NCI-H748 treated with DMSO at 0.1 percent for 48 hours (cell line): ENCODE data around the gene PRG3.
"Not testable (repeated sequence)": the region's sequence is repeated elsewhere in the genome, so short reads cannot be mapped to it uniquely, and the experiment has no call there.

Source experiments
- DNase-seq: peaks from one replicate; lab custom pipeline; 2025; lab: John Stamatoyannopoulos, UW

Gene PRG3

DNA sequence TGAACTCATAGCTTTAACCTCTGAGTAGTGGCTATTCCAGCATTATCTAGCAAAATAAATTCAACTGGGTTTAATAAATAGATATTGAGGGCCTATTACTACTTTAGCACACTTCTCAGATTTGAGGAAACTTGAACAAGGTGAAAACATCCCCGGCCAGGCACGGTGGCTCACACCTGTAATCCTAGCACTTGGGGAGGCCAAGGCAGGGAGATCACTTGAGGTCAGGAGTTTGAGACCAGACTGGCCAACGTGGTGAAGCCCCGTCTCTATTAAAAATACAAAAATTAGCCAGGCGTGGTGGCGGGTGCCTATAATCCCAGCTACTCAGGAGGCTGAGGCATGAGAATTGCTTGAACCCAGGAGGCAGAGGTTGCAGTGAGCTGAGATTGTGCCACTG, 44.1 kb downstream of the PRG3 start:
- not testable (repeated sequence) for DNase-seq

DNA sequence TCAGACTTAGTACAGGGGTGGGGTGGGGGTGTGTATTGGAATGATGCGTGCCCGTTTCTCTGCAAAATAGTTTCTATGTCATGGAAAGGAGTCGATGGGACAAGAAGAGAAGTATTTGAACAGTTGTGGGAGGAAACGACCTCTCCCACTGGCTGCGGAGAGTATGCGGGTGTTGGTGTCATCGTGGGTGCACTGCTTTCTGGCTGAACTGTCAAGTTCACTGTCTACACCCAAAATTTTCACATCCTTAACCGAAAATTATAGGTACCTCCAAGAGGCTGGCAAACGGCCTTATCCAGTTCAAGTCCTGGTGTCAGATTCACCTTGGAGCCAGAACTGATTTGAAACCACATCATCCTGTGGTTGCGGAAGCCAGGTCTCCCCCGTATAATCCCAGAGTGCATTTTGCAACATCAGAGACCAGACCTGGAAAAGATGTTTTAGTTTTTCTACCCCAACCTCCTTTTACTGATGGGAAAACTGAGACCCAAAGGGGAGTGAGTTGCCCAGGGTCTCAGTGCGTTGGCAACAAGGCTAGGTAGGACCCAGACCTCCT, 44.8 kb downstream of the PRG3 start:
- no peak for DNase-seq

DNA sequence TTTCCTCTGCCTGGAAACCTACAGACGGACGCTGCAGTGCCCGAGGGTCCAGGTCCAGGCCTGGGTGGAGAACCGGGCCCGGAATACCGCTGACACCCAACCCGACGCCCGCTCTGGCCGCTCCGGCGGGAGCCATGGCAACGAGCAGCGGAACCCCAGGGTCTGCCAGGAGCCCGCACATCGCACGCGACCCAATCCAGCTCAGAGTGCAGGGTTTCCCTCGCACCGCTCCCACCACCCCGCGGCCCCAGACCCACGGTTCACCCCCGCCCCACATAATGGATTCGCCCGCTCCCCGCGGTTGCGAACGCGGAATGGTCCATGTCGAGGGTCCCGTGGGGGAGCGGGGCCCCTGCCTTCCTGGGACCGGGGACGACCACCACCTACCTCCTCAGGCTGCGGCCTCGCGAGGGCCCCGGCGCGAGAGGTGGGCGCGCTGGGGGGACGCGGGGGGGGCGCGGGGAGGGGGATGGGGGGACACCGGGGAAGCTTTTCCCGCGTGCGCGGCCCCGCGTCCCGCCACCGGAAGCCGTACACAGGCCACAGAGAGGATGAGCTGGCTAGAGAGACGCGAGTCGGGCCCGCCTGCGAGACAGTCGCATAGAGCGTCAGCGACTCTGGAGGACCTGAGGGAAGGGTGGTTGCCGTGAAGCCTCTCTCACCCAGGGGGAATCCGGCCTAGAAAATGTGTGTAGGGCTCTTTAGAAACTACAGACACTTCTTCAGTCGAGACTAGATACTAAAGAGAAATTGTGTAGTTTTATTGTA, 45.4 kb downstream of the PRG3 start, which contains the start of gene SSRP1:
Gene SSRP1 (minus strand): TSS at position 550 of the 768 bp plus-strand sequence. CDS start 771 bp downstream, outside the sequence.
- DNase-seq, result peak; percentile 73

DNA sequence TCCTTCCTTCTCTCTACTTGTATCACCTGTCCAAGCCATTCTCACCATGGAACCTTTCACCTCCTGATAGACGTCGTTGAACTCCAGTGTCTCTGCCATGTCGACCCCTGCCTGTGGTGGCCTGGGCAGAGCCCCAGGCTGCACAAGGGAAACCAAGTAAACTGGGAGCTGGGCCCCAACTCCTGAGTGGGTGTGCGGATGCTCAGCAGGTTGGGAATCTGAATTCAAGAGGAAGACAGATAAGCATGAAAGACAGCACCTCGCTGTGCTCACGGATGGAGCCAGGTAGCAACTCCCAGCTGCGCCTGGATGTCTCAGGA, 46.0 kb downstream of the PRG3 start:
- DNase-seq, result no peak

DNA sequence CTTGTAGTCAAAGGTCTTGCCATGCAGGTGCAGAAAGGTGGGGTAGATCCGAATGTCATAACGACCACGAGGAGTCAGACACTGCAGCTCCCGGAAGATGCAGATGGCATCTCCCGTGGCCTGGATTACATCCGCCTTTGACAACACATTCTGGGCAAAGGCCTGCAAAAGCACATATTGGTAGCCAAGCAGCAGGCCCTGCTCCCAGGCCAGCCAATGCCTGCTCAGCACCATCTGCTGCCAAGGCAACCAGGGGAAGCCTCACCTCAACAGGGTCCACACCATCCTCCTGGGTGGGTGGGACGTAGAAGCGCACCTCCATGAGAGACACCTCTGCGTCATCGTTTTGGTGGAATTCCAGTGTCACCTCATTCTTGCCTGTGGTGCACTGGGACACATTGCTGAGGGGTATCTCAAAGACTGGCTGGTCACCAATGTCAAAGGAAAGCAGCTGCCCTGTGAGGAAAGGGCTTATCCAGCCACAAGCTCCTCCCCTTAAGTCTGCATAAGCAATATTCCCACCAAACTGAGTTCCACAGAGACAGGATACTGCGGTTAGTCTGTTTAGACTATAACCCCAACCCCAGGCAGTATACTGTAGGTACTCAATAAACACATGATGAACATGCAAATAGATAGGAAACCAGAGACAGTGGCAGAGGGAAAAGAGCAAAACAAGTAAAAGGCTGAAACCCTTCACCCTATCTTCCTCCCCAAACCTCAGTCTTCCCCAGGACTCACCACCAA, 48.1 kb downstream of the PRG3 start:
- no peak for DNase-seq

DNA sequence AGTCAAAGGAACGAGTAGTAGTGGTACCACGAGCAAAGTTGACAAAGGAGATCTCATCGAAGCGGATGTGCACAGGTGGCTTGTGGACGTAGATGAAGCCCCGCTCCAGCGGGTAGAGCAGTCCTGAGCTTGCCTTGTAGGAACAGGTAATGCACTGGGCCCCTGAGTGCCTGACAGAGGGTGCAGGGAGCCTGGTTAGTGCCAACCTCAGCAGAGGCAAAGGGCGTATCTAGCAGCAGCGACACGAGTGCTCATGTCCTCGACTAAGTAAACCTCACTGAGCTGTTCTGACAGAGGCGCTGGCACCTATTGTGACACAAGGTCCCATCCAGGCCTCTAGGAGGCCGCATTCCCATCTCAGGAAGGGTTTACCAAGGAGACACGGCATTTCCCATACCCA, 49.2 kb downstream of the PRG3 start:
- no peak for DNase-seq

DNA sequence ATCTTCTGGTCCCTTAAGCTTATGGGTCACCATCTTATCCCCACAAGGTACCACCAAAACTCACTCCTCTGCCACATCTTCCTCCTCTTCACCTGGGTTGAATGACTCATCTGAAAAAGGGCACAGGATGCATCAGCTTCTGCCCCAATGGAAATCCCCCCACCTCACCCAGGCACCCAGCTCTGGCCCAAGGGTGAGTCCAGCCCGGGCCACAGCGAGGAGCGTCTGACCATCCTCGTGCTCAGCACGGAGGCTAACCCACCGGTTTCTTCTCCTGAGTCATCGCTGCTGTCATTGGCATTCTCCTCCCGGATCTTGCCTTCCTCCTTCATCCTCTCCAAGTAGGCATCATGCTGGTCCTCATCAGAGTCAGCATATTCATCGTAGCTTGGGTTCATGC, 50.9 kb downstream of the PRG3 start:
- DNase-seq, result no peak

DNA sequence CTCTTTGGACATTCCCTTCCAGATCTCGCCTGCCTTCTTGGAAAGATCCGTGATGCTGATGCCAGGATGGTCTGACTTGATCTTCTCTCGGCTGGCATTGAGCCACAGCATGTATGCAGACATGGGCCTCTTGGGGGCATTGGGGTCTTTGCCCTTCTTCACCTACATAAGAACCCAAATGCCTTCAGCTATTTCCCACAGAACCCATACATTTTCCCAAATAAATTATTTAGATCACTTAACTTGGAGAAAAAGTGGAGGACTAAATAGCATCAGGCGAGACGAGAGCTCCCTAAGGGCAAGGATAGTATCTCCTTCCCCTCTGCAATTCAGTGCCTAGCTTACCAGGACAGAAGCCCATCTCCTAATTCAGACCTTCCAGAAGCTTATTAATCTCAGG, 53.2 kb downstream of the PRG3 start:
- no peak for DNase-seq
